ENCODE data around the gene DCST1.

The DCST1 gene

DNA sequence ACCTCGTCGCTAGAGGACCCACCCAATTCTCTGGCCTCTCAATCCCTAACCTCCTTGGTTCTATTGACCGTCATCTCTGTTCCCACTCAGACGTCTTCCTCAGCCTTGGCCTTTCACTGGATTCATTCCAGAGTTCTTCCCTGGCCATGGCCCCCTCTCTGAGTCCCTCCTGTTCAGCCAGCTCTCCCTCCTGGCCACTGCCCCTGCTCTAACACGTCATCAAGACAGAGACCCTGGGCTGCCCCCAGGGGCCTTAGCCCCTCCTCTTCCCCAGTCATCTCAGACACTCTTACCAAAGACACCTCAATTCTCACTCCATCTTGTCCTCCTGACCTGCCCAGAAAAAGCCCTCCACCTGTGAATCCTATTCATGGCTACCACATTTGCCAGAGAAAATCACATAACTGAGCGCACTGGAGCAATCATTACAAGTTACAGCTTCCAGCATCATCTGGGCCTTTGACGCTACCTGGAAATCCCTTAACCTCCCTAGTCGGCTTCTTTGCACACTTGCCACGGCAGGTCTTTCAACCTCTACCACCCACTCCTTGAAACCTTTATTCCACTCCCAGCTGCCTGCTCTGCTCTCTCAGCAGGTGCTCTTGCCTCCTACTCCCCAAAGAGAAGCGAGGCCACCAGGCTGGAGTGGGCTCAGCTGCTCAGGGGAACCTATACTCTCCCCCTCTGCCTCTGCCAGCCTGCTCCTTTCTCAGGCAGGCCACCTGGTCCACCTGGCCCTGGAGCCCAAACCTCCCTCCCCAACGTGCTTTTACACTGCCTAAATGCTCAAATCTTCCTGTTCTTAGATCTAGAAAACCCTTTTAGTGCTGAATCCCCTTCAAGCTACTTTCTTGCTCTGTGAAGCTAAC is 14.0 kb upstream of the DCST1 start:
- TF ChIP-seq, protein P1, sequence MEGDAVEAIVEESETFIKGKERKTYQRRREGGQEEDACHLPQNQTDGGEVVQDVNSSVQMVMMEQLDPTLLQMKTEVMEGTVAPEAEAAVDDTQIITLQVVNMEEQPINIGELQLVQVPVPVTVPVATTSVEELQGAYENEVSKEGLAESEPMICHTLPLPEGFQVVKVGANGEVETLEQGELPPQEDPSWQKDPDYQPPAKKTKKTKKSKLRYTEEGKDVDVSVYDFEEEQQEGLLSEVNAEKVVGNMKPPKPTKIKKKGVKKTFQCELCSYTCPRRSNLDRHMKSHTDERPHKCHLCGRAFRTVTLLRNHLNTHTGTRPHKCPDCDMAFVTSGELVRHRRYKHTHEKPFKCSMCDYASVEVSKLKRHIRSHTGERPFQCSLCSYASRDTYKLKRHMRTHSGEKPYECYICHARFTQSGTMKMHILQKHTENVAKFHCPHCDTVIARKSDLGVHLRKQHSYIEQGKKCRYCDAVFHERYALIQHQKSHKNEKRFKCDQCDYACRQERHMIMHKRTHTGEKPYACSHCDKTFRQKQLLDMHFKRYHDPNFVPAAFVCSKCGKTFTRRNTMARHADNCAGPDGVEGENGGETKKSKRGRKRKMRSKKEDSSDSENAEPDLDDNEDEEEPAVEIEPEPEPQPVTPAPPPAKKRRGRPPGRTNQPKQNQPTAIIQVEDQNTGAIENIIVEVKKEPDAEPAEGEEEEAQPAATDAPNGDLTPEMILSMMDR (IDR thresholded peaks at IDR 0.05; ENCODE audit: low read depth, low read length, missing control alignments): no peak
- no peak overlapping the region for H3K4me3 ChIP-seq (replicated peaks; ENCODE audit: low read depth, low read length)
- DNase-seq (ENCODE audit: extremely low read depth, low read depth): no peak

DNA sequence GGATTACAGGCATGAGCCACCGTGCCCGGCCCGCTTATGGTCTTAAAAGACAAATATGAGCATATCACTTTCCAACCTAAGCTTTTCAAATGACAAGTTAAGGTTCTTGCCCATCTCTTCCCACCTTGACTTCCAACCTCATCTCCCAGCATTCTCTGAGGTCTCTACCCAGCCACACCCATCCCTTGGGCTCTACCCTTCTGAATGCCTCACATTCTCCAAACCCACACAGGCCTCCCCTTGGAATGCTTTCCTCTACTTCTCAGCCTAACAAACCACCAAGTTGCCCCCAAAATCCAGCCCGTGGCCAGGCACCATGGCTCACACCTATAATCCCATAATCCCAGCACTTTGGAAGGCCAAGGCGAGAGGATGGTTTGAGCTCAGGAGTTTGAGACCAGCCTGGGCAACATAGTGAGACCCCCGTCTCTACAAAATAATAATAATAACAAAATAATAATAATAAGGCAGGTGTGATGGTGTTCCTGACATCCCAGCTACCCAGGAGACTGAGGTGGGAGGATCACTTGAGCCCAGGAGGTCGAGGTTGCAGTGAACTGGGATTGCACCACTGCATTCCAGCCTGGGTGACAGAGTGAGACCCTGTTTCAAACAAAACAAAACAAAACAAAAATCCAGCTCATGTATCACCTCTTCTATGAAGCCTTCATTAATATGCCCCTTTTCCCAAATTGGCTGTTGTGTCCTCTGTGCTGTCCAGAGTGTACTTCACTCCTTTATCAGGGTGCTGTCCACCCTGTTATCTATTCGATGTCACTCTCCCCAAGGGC is 11.3 kb upstream of the DCST1 start:
- no peak overlapping the region for H3K4me3 ChIP-seq (replicated peaks; ENCODE audit: low read depth, low read length)
- TF ChIP-seq, protein P1 (IDR thresholded peaks at IDR 0.05; ENCODE audit: low read depth, low read length, missing control alignments): no peak
- DNase-seq (ENCODE audit: extremely low read depth, low read depth): no peak

DNA sequence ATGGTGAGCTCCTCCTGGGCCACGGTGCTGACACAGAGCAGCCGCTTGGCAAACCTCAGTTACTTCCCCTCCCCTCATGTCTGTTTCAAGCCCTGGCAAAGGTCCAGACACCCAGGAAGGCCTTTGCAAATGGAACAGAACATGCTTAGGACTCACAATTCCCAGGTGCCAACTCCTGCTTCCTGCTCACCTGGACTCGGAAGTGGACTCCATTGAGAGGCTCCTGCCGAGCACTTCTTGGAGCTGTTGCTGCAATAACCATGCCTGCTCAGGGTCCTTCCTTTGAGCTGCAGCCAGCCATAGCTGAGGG is 10.7 kb upstream of the DCST1 start:
- DNase-seq (ENCODE audit: extremely low read depth, low read depth): no peak
- TF ChIP-seq, protein P1 (IDR thresholded peaks at IDR 0.05; ENCODE audit: low read depth, low read length, missing control alignments): no peak
- no peak overlapping the region for H3K4me3 ChIP-seq (replicated peaks; ENCODE audit: low read depth, low read length)

DNA sequence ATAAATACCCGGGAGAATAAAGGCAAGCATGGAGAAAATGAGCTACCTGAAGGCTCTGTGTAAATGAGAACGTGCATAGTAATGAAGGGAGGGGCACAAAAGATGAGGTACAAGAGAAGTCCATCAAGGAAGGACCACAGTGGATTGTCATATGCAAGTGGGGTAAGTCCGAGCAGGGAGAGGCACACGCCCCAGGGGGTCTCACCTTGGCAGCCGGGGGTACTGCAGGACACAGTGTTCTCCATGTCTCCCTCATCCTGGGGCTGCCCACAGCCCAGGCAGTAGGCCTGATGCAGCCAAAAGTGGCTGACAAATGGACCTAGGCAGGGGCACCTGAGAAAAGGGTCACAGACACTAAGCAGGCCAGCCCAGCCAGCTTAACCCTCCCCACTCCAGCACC is 10.0 kb upstream of the DCST1 start:
- H3K4me3 ChIP-seq (replicated peaks; ENCODE audit: low read depth, low read length): no peak overlapping the region
- DNase-seq (ENCODE audit: extremely low read depth, low read depth): no peak
- TF ChIP-seq, protein P1 (IDR thresholded peaks at IDR 0.05; ENCODE audit: low read depth, low read length, missing control alignments): no peak

DNA sequence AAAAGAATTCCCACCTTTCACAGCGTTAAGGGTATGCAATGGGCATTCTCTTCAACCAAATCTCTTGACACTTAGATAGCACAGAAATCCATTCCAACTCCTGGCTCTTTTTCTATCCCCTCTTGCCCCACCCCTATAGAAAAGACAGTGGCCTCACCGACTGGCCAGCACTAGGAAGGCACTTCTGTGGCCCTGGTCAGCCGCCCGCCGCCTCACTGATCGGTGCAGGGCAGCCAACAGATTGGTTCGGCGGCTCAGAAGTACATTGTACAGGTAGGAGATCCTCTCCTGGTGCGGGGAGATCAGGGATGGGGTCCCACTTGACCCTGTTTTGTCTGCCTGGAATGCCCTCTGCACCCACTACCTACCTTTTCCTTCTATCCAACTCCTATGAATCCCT is 9.3 kb upstream of the DCST1 start:
- H3K4me3 ChIP-seq (replicated peaks; ENCODE audit: low read depth, low read length): no peak overlapping the region
- TF ChIP-seq, protein P1 (IDR thresholded peaks at IDR 0.05; ENCODE audit: low read depth, low read length, missing control alignments): no peak
- DNase-seq (ENCODE audit: extremely low read depth, low read depth): no peak

DNA sequence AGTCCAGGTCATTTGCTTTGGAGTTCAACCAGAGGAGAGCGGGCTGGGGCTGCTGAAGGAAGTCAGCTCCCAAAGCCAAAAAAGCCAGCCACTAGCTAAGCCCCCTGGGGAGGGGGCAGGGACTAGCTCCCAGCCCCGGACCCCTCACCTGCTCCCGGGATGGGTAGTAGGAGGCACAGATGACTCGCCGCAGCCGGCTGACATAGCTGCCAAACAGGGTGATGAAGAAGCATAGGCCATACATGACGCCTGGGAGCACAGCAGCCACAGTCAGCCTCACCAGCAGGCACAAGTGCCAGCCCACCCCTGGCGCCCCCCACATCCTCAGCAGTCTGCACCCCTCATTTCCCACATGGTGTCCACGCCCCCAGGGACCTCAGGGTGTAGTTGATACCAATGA is 7.5 kb upstream of the DCST1 start:
- no peak overlapping the region for H3K4me3 ChIP-seq (replicated peaks; ENCODE audit: low read depth, low read length)
- no peak for DNase-seq (ENCODE audit: extremely low read depth, low read depth)
- TF ChIP-seq, protein P1 (IDR thresholded peaks at IDR 0.05; ENCODE audit: low read depth, low read length, missing control alignments): no peak

Measured in HFF-Myc (cell line).